IMR-90 (cell line): Measurements from ENCODE around the gene AGPS. TPM values are rescaled to one million over a fixed set of nuclear protein-coding genes. Genes with fewer than 3 reads are reported as not detected.
A peak's percentile ranks its signal among the peaks of the same experiment; 100 is the strongest.

Source experiments
- ATAC-seq: fragments of 200-7000 bp; cut with Tn5 transposase; 2 replicates; pipeline ENCODE4 v1.9.1; 2020; ENCODE audit warnings: low read depth, mild to moderate bottlenecking, moderate library complexity
- BruUV-seq: library from RNA; stranded (reverse); fragments of 400-500 nt; replicated peaks from 2 replicates; lab custom pipeline; 2021; lab: Mats Ljungman, UMichigan
- CTCF ChIA-PET: fragments of 300-600 bp; formaldehyde crosslinking; extraction: SDS; loops from one replicate; lab custom pipeline; 2021; ENCODE audit warnings: antibody characterized with exemption; lab: Yijun Ruan, JAX
- POLR2A ChIA-PET: fragments of 300-600 bp; sonication (Branson Sonifier 250); formaldehyde crosslinking; loops from one replicate; lab custom pipeline; 2022; ENCODE audit warnings: antibody characterized with exemption; ENCODE audit not compliant: unreplicated experiment; lab: Charles Lee
- DNase-seq: peaks from one replicate; pipeline ENCODE4 v3.0.0; 2013
- H2AFZ ChIP-seq: replicated peaks from 2 replicates; pipeline ENCODE3; 2013; ENCODE audit warnings: low read length, mild to moderate bottlenecking; ENCODE audit not compliant: poor library complexity
- H2AK5ac ChIP-seq: 2 replicates; pipeline ENCODE4 v1.6.1; 2013; ENCODE audit warnings: low read depth, low read length, inconsistent platforms
- H2AK9ac ChIP-seq: replicated peaks from 2 replicates; pipeline ENCODE3; 2013; ENCODE audit warnings: mild to moderate bottlenecking, low read depth, low read length, moderate library complexity; ENCODE audit not compliant: poor library complexity
- H2BK120ac ChIP-seq: 2 replicates; pipeline ENCODE4 v1.6.1; 2013; ENCODE audit warnings: low read depth, low read length, inconsistent platforms
- H2BK15ac ChIP-seq: 3 replicates; pipeline ENCODE4 v1.6.1; 2013; ENCODE audit warnings: low read depth, low read length, inconsistent platforms
- H2BK20ac ChIP-seq: 2 replicates; pipeline ENCODE4 v1.6.1; 2013; ENCODE audit warnings: low read depth, mild to moderate bottlenecking, inconsistent platforms, low read length, moderate library complexity
- H2BK5ac ChIP-seq: 2 replicates; pipeline ENCODE4 v1.6.1; 2013; ENCODE audit warnings: mild to moderate bottlenecking, low read depth, low read length, inconsistent platforms; ENCODE audit not compliant: poor library complexity, severe bottlenecking
- H3K14ac ChIP-seq: replicated peaks from 2 replicates; pipeline ENCODE4 v1.6.1; 2013; ENCODE audit warnings: low read depth, low read length, inconsistent platforms
- H3K18ac ChIP-seq: 2 replicates; pipeline ENCODE4 v1.6.1; 2013; ENCODE audit warnings: low read depth, low read length, control low read depth
- H3K23ac ChIP-seq: 2 replicates; pipeline ENCODE4 v1.6.1; 2013; ENCODE audit warnings: low read depth, low read length, inconsistent platforms
- H3K27ac ChIP-seq: 2 replicates; pipeline ENCODE4 v1.5.1; 2013; ENCODE audit warnings: mild to moderate bottlenecking, control low read depth, low read length; ENCODE audit not compliant: insufficient read depth
- H3K27me3 ChIP-seq: 2 replicates; pipeline ENCODE4 v1.6.1; 2013; ENCODE audit warnings: low read length; ENCODE audit not compliant: control insufficient read depth, insufficient read depth
- H3K36me3 ChIP-seq: 2 replicates; pipeline ENCODE4 v1.6.1; 2013; ENCODE audit warnings: low read length, mixed read lengths; ENCODE audit not compliant: control insufficient read depth, insufficient read depth
- H3K4ac ChIP-seq: 2 replicates; pipeline ENCODE4 v1.6.1; 2013; ENCODE audit warnings: low read depth, low read length, inconsistent platforms
- H3K4me1 ChIP-seq: 2 replicates; pipeline ENCODE4 v1.6.1; 2013; ENCODE audit warnings: low read length, mixed read lengths; ENCODE audit not compliant: control insufficient read depth, insufficient read depth
- H3K4me2 ChIP-seq: 2 replicates; pipeline ENCODE4 v1.6.1; 2013; ENCODE audit warnings: low read depth, mild to moderate bottlenecking, control low read depth, low read length, moderate library complexity
- H3K4me3 ChIP-seq: 2 replicates; pipeline ENCODE4 v1.5.1; 2013; ENCODE audit warnings: low read depth, mild to moderate bottlenecking, control low read depth, low read length, moderate library complexity; ENCODE audit not compliant: insufficient read depth
- H3K56ac ChIP-seq: 2 replicates; pipeline ENCODE4 v1.6.1; 2013; ENCODE audit warnings: low read length, inconsistent platforms; ENCODE audit not compliant: insufficient read depth; ENCODE audit errors: extremely low read depth
- H3K79me1 ChIP-seq, 2 experiments: 2 replicates each; pipeline ENCODE4 v1.6.1; 2013; ENCODE audit warnings: low read length in 2 of 2, inconsistent platforms in 1 of 2, low read depth in 1 of 2
- H3K9ac ChIP-seq: 2 replicates; pipeline ENCODE4 v1.6.1; 2013; ENCODE audit warnings: low read depth, low read length, control low read depth
- H3K9me1 ChIP-seq: 2 replicates; pipeline ENCODE4 v1.6.1; 2013; ENCODE audit warnings: low read length, inconsistent platforms; ENCODE audit not compliant: insufficient read depth
- H3K9me3 ChIP-seq: 2 replicates; pipeline ENCODE4 v1.6.1; 2013; ENCODE audit warnings: low read length; ENCODE audit not compliant: control insufficient read depth, insufficient read depth
- H4K20me1 ChIP-seq: 2 replicates; pipeline ENCODE4 v1.6.1; 2013; ENCODE audit warnings: low read length, inconsistent platforms; ENCODE audit not compliant: insufficient read depth
- H4K5ac ChIP-seq: 2 replicates; pipeline ENCODE4 v1.6.1; 2013; ENCODE audit warnings: mild to moderate bottlenecking, low read depth, low read length, control low read depth
- H4K8ac ChIP-seq, 2 experiments: 2 replicates each; pipeline ENCODE4 v1.6.1; 2013; ENCODE audit warnings: low read depth in 2 of 2, low read length in 2 of 2, control low read depth in 1 of 2, inconsistent platforms in 1 of 2
- H4K91ac ChIP-seq: 2 replicates; pipeline ENCODE4 v1.6.1; 2013; ENCODE audit warnings: low read depth, low read length, inconsistent platforms; ENCODE audit not compliant: insufficient read depth
- BHLHE40 ChIP-seq: fragments of 150-350 bp; IDR thresholded peaks from 2 replicates; pipeline ENCODE4 v1.6.1; 2016; ENCODE audit warnings: mild to moderate bottlenecking, low read depth, low read length
- FOS ChIP-seq: fragments of 150-350 bp; IDR thresholded peaks from 2 replicates; pipeline ENCODE4 v1.6.1; 2016; ENCODE audit warnings: low read depth, low read length
- MAFK ChIP-seq: IDR thresholded peaks from 2 replicates; pipeline ENCODE4 v1.6.1; 2012; ENCODE audit warnings: low read depth, low read length, improper control_type of control experiment
- MAZ ChIP-seq: IDR thresholded peaks from 2 replicates; pipeline ENCODE4 v1.6.1; 2012; ENCODE audit warnings: low read depth, mild to moderate bottlenecking, low read length, improper control_type of control experiment, moderate library complexity, borderline replicate concordance
- NFE2L2 ChIP-seq: fragments of 150-350 bp; IDR thresholded peaks from 2 replicates; pipeline ENCODE4 v1.6.1; 2016; ENCODE audit warnings: low read depth, mild to moderate bottlenecking, low read length
- POLR2A ChIP-seq: IDR thresholded peaks from 2 replicates; pipeline ENCODE4 v1.6.1; 2012; ENCODE audit warnings: mild to moderate bottlenecking, low read depth, low read length
- SMC3 ChIP-seq: fragments of 150-350 bp; IDR thresholded peaks from 2 replicates; pipeline ENCODE4 v1.6.1; 2016; ENCODE audit warnings: low read depth, mild to moderate bottlenecking, antibody characterized with exemption, low read length, moderate library complexity
- WGBS, 2 experiments: methylation state at CpG; one replicate each; pipeline versions ENCODE4 v1.1.5 to v1.1.7; 2013; ENCODE audit warnings: missing lambda C conversion rate in 2 of 2; ENCODE audit not compliant: insufficient read length in 1 of 2; ENCODE audit errors: extremely low coverage in 2 of 2; 5-methylcytosine and 5-hydroxymethylcytosine counted together
- dilution Hi-C: fragments of 300-500 bp; cut with HindIII; formaldehyde crosslinking; loops from one replicate; pipeline ENCODE4 v1.14.3; 2018; ENCODE audit warnings: low sequenced_read_pairs; ENCODE audit not compliant: unreplicated experiment
- in situ Hi-C: fragments of 300-500 bp; cut with MboI; formaldehyde crosslinking; loops from 3 replicates; pipeline ENCODE4 v1.14.3; 2019; ENCODE audit warnings: low sequenced_read_pairs, inconsistent platforms, mixed read lengths
- intact Hi-C: fragments of 100-400 bp; cut with micrococcal nuclease; formaldehyde crosslinking; loops from 2 replicates; pipeline ENCODE4 v1.10.0; 2022
- polyA plus RNA-seq, 3 experiments: library from polyadenylated mRNA; depleted of rRNA; stranded (reverse); fragments of >200 nt; gene quantifications; 2 replicates each; pipeline ENCODE4 v1.2.3, GENCODE V29; 2012; ENCODE audit warnings: low replicate concordance in 1 of 3
- total RNA-seq: library from RNA; depleted of rRNA; stranded (reverse); fragments of >200 nt; gene quantifications from 2 replicates; pipeline ENCODE4 v1.2.3, GENCODE V29; 2012

AGPS gene
- total and polyA plus RNA-seq, 2 of the 4 experiments (the other 2 are of a cell fraction), result 6.6 to 18.6 TPM

- no peak overlapping the region for H4K91ac ChIP-seq
- WGBS, 2 experiments, result no CpG with 5 or more reads among the region's 2 CpGs
- H2AFZ ChIP-seq, result no peak overlapping the region
- in situ Hi-C loops, result no loop called here
- H2AK5ac ChIP-seq, result no peak overlapping the region
- H4K8ac ChIP-seq, result no peak overlapping the region; a peak in 1 of 4 replicates
- TF ChIP-seq SMC3 (no peak), FOS (no peak), POLR2A (no peak), NFE2L2 (no peak), BHLHE40 (no peak), MAFK (peak; percentile 49; the same call in 1 of the 2 replicates), MAZ (no peak)
- ChIA-PET POLR2A (no interaction called here), CTCF (no interaction called here)
- H2BK20ac ChIP-seq, result no peak overlapping the region
- no peak overlapping the region for H2AK9ac ChIP-seq
- no peak overlapping the region for H3K27ac ChIP-seq
- ATAC-seq (no peak), DNase-seq (no peak)
- H3K4me3 ChIP-seq, result no peak overlapping the region
- no peak overlapping the region for H3K4ac ChIP-seq
- no peak overlapping the region for H3K18ac ChIP-seq
- no peaks in the 10 kb centered on the region for H3K27me3 ChIP-seq
- no peaks in the 10 kb centered on the region for H3K9me3 ChIP-seq
- H3K4me1 ChIP-seq, result no peaks in the 10 kb centered on the region
- no peaks in the 10 kb centered on the region for H3K9me1 ChIP-seq
- H3K4me2 ChIP-seq, result no peak overlapping the region
- dilution Hi-C loops, result no loop called here
- no peak overlapping the region for H3K23ac ChIP-seq
- no peak overlapping the region for H2BK120ac ChIP-seq
- no peak overlapping the region for H2BK5ac ChIP-seq
- no peaks in the 10 kb centered on the region for H4K20me1 ChIP-seq
- intact Hi-C loops, result no loop called here
- peaks cover 3% of the 10 kb centered on the region; the same call in 1 of the 2 replicates for H3K36me3 ChIP-seq
- no peak overlapping the region for H2BK15ac ChIP-seq
- no TSS peak for BruUV-seq
- H3K79me1 ChIP-seq, result peaks cover 3 to 4% of the 10 kb centered on the region in 2 experiments; a peak in 1 of 4 replicates
- no peak overlapping the region for H4K5ac ChIP-seq
- H3K56ac ChIP-seq, result no peak overlapping the region
- no peak overlapping the region for H3K9ac ChIP-seq
- no peak overlapping the region for H3K14ac ChIP-seq
These were observed 91.0 kb downstream of the AGPS start for GRCh38 chr2:177483531-177483930.
